ENCODE data around the gene FN1.
"Not testable (repeated sequence)": the region's sequence is repeated elsewhere in the genome, so short reads cannot be mapped to it uniquely, and the experiment has no call there.

FN1 gene

DNA sequence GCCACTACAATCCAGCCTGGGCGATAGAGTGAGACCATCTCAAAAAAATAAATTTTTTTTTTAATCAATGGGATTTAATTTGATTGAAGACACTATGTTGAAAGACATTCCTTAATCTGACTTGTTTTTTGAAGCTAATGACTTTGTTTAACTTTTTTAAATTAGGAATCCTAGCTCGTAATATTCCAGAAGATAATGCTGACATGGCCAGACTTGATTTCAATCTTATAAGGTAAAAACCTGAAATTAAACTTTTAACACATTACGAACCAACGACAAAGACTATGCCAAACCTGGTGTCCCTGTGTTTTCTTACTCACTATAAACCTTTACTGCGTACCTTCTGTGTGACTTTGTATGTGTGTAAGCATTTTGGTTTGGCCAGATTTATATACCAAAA is 116.4 kb downstream of the FN1 start:
- peaks cover 71% of the 10 kb centered on the region for H3K36me3 Mint-ChIP-seq (ENCODE audit: low read depth)
- H3K27me3 Mint-ChIP-seq, result no peaks in the 10 kb centered on the region
- H3K4me1 Mint-ChIP-seq, result peaks cover 44% of the 10 kb centered on the region
- no peak overlapping the region for H3K27ac Mint-ChIP-seq
- no peak for ATAC-seq
- DNase-seq, result no peak
- H3K4me3 Mint-ChIP-seq, result no peak overlapping the region
- no peaks in the 10 kb centered on the region for H3K9me3 Mint-ChIP-seq

DNA sequence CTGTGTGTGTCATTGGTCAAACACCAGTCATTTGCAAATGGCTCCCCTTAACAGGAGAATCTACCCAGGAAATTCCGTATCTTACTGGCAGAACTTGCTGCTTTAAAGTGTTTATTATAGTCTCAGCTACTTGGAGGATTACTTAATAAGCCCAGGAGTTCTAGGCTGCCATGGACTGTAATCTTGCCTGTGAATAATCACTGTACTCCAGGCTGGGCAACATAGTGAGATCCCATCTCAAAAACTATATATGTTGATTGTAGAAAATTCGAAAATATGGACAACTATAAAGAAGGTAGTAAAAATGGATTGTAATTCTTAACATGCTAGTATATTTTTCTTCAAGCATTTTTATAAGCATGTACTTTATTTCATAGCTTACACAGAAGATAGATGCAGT is 119.5 kb downstream of the FN1 start:
- ATAC-seq, result no peak

DNA sequence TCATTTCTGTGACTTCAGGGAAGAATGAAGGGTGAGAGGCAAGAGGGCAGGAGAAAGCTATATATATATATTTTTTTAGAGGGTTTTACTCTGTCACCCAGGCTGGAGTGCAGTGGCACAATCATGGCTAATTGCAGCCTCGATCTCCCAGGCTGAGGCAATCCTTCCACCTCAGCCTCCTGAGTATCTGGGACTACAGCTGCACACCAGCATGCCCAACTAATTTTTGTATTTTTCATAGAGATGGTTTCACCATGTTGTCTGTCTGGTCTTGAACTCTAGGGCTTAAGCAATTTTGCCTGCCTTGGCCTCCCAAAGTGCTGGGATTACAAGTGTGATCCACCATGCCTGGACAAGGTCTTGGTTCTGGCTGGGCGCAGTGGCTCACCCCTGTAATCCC is 120.6 kb downstream of the FN1 start:
- DNase-seq (no peak), ATAC-seq (no peak)
- Mint-ChIP-seq H3K27me3 (no peaks in the 10 kb centered on the region), H3K4me3 (peak overlapping the region; percentile 61), H3K4me1 (peaks cover 49% of the 10 kb centered on the region), H3K9me3 (no peaks in the 10 kb centered on the region), H3K27ac (peak overlapping the region; percentile 78), H3K36me3 (ENCODE audit: low read depth) (peaks cover 58% of the 10 kb centered on the region)

More for the DNA sequence above, 119.5 kb downstream of the FN1 start:
- no peaks in the 10 kb centered on the region for H3K27me3 Mint-ChIP-seq
- peaks cover 53% of the 10 kb centered on the region for H3K4me1 Mint-ChIP-seq
- H3K4me3 Mint-ChIP-seq, result no peak overlapping the region
- peak overlapping the region; percentile 37 for H3K27ac Mint-ChIP-seq
- no peak for DNase-seq
- peaks cover 67% of the 10 kb centered on the region for H3K36me3 Mint-ChIP-seq (ENCODE audit: low read depth)
- no peaks in the 10 kb centered on the region for H3K9me3 Mint-ChIP-seq

DNA sequence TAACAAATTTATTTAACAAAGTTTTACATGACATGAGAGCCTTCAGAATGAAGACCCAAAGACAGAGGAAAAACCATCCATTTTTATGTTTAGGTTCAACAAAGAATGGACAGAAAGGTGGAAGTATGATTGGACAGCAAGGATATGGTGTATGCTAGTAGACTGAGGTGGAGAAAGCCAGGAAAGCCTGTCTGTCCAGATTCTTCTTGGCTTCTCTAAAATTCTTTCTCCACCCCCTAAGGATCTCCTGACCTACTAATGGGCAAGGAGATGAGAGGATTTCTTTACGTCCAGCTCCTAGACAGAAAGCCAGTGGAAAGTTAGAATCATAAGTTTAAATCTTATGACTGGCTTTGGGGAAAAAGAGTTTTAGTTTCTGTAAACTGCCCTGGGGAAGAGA is 121.0 kb downstream of the FN1 start:
- Mint-ChIP-seq H3K4me3 (peak overlapping the region; percentile 61), H3K27ac (peak overlapping the region; percentile 78), H3K36me3 (ENCODE audit: low read depth) (peaks cover 54% of the 10 kb centered on the region), H3K27me3 (no peaks in the 10 kb centered on the region), H3K9me3 (no peaks in the 10 kb centered on the region), H3K4me1 (peaks cover 46% of the 10 kb centered on the region)
- no peak for DNase-seq
- ATAC-seq, result no peak

DNA sequence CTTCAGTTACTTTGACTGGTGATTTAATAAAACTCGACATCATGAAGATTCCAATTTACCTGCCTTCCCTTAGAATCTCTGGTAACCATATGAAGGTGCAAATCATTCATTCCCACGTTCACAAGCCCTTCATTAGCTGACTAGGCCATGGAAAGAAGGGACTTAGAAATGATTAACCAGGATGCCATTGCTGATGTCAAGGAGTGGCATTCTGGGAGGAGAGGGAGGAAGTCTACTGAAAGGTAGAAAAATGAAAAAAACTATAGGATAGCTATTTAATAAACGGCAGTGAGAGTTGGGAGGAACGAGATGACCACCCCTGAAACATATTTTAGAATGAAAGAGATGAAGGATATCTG is 122.6 kb downstream of the FN1 start:
- DNase-seq, result no peak
- peaks cover 40% of the 10 kb centered on the region for H3K36me3 Mint-ChIP-seq (ENCODE audit: low read depth)
- no peaks in the 10 kb centered on the region for H3K9me3 Mint-ChIP-seq
- peak overlapping the region; percentile 92 for H3K4me3 Mint-ChIP-seq
- ATAC-seq, result no peak
- H3K4me1 Mint-ChIP-seq, result peaks cover 44% of the 10 kb centered on the region
- peak overlapping the region; percentile 94 for H3K27ac Mint-ChIP-seq
- no peaks in the 10 kb centered on the region for H3K27me3 Mint-ChIP-seq

DNA sequence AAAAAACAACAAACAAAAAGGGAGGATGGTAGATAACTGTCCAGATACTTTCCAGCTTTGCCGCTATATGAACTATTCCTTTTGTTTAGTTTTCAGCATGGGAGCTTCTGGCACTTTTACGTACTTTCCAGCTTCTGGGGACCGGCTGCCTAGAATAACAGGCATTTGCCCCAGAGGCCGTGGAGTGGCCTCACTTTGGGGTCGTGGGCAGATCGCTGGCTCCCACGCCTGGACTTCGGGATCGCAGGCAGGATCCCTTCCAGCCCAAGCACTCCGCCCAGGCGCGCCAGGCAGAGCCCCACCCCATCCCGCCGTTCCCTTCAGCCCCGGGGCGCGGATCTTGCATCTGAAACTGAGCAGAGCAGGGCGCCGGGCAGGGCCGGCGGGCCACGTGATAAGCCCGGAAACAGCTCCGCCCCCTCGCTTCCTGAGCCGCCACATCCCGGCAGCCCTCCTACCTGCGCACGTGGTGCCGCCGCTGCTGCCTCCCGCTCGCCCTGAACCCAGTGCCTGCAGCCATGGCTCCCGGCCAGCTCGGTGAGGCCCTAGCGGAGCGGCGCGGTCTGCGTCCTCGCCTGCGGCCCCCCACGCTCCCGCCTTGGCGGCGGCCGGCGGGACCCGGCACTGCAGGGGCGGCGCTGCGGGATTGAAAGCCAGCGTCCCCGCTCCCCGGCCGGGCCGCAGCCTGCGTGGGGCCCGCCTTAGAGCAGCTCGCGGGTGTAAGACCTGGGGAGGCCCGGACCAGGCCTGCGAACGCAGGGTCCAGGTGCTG is 124.1 kb downstream of the FN1 start, which contains the start of gene ATIC:
ATIC (plus strand) TSS at position 435 of the 772 bp plus-strand sequence; CDS start at position 519, 84 bp downstream.
- H3K4me1 Mint-ChIP-seq, result peaks cover 41% of the 10 kb centered on the region
- H3K36me3 Mint-ChIP-seq (ENCODE audit: low read depth), result peaks cover 34% of the 10 kb centered on the region
- ATAC-seq (peak; percentile 98), DNase-seq (peak; percentile 94)
- no peaks in the 10 kb centered on the region for H3K27me3 Mint-ChIP-seq
- H3K27ac Mint-ChIP-seq, result peak within 1 kb of the TSS; percentile 94
- H3K4me3 Mint-ChIP-seq, result peak within 1 kb of the TSS; percentile 92
- H3K9me3 Mint-ChIP-seq, result no peaks in the 10 kb centered on the region

DNA sequence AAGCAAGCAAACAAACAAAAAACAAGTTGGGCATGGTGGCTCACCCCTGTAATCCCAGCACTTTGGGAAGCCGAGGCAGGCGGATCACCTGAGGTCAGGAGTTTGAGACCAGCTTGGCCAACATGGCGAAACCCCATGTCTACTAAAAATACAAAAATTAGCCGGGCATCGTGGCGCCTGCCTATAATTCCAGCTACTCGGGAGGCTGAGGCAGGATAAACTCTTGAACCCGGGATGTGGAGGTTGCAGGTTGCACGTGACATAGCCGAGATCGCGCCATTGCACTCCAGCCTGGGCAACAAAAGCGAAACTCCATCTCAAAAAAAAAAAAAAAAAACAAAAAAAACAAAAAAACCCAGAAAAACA is 124.6 kb downstream of the FN1 start:
- not testable (repeated sequence) for ATAC-seq, H3K27me3 Mint-ChIP-seq, H3K9me3 Mint-ChIP-seq
- peak; percentile 16 for DNase-seq
- Mint-ChIP-seq H3K36me3 (ENCODE audit: low read depth) (peaks cover 31% of the 10 kb centered on the region), H3K4me3 (peak overlapping the region; percentile 92), H3K4me1 (peaks cover 38% of the 10 kb centered on the region), H3K27ac (peak overlapping the region; percentile 72)
